K562 (cell line): ENCODE measurements around the gene ATE1. TPM values are rescaled to one million over a fixed set of nuclear protein-coding genes. Genes with fewer than 3 reads are reported as not detected.

Experiments
- ATAC-seq: fragments of 200-7000 bp; cut with Tn5 transposase; 3 replicates; pipeline ENCODE4 v1.9.1; 2020; ENCODE audit warnings: moderate library complexity
- BruUV-seq: library from RNA; stranded (reverse); fragments of 400-500 nt; replicated peaks from 2 replicates; lab custom pipeline; 2021; lab: Mats Ljungman, UMichigan
- CTCF ChIA-PET: fragments of 300-600 bp; formaldehyde crosslinking; extraction: SDS; loops from one replicate; lab custom pipeline; 2021; ENCODE audit warnings: low intra/inter-chr PET ratio; lab: Yijun Ruan, JAX
- POLR2A ChIA-PET: fragments of 300-600, 350-650 bp; sonication (Branson Sonifier 250); formaldehyde crosslinking; extraction: SDS; loops from one replicate; lab custom pipeline; 2021; ENCODE audit warnings: antibody characterized with exemption, inconsistent platforms; lab: Yijun Ruan, JAX
- DNase-seq, 4 experiments: peaks; one replicate each; pipeline versions ENCODE4 v3.0.0 to v3.0.0-alpha.2; 2011 to 2018; ENCODE audit warnings: low spot score in 3 of 4, mixed read lengths in 3 of 4; ENCODE audit errors: extremely low read depth in 1 of 4
- FAIRE-seq: peaks from 2 replicates; lab custom pipeline; 2011; peaks lifted over from hg19 to GRCh38; lab: Jason Lieb, UNC
- H2AFZ ChIP-seq: 2 replicates; pipeline ENCODE4 v1.6.0; 2011; ENCODE audit warnings: low read depth, low read length, control low read depth, inconsistent platforms
- H3K27ac ChIP-seq: fragments of 200-600 bp; 3 replicates; pipeline ENCODE4 v1.8.0; 2011; ENCODE audit warnings: low read depth, mild to moderate bottlenecking, control low read depth, inconsistent platforms, low read length, moderate library complexity, mixed read lengths; ENCODE audit errors: extremely low read depth
- H3K27me3 ChIP-seq, 2 experiments: fragments of 300-600 bp in 1 of 2; 2 replicates in 1 of 2; 3 replicates in 1 of 2; pipeline versions ENCODE4 v1.6.0 to v1.8.0; 2011; ENCODE audit warnings: inconsistent platforms in 2 of 2, low read length in 2 of 2, mild to moderate bottlenecking in 1 of 2, mixed read lengths in 1 of 2, moderate library complexity in 1 of 2; ENCODE audit not compliant: control insufficient read depth in 2 of 2, insufficient read depth in 2 of 2
- H3K36me3 ChIP-seq: fragments of 300-600 bp; 3 replicates; pipeline ENCODE4 v1.8.0; 2011; ENCODE audit warnings: mild to moderate bottlenecking, low read length, inconsistent platforms; ENCODE audit not compliant: control insufficient read depth, insufficient read depth
- H3K4me1 ChIP-seq, 2 experiments: fragments of 200-600 bp in 1 of 2; replicated peaks in 1 of 2; 2 replicates in 1 of 2; 3 replicates in 1 of 2; pipeline versions ENCODE4 v1.5.1 to v1.8.0; 2011; ENCODE audit warnings: inconsistent platforms in 2 of 2, low read length in 2 of 2, mild to moderate bottlenecking in 1 of 2, mixed read lengths in 1 of 2, moderate library complexity in 1 of 2; ENCODE audit not compliant: control insufficient read depth in 2 of 2, insufficient read depth in 2 of 2
- H3K4me2 ChIP-seq: 2 replicates; pipeline ENCODE4 v1.6.1; 2011; ENCODE audit warnings: low read length, control low read depth, inconsistent platforms, mixed read lengths; ENCODE audit not compliant: insufficient read depth
- H3K4me3 ChIP-seq: fragments of 200-600 bp; sonication (generic), shearing (Covaris generic); 2 replicates; pipeline ENCODE4 v1.5.1; 2016; ENCODE audit warnings: control low read depth, inconsistent platforms
- H3K79me2 ChIP-seq: fragments of 200-600 bp; 3 replicates; pipeline ENCODE4 v1.8.0; 2011; ENCODE audit warnings: low read length, inconsistent platforms; ENCODE audit not compliant: control insufficient read depth, insufficient read depth
- H3K9ac ChIP-seq, 2 experiments: 2 replicates each; pipeline versions ENCODE4 v1.6.0 to v1.6.1; 2011; ENCODE audit warnings: low read depth in 2 of 2, low read length in 2 of 2, control low read depth in 1 of 2, inconsistent platforms in 1 of 2, mild to moderate bottlenecking in 1 of 2, mixed read lengths in 1 of 2; ENCODE audit not compliant: insufficient read depth in 1 of 2
- H3K9me1 ChIP-seq: one replicate; pipeline ENCODE4 v1.6.0; 2011; ENCODE audit warnings: inconsistent platforms, mild to moderate bottlenecking, low read length, moderate library complexity; ENCODE audit not compliant: control insufficient read depth, insufficient read depth
- H3K9me3 ChIP-seq: replicated peaks from 2 replicates; pipeline ENCODE4 v1.5.1; 2011; ENCODE audit warnings: low read depth, low read length, inconsistent platforms; ENCODE audit not compliant: control insufficient read depth, insufficient read depth
- H4K20me1 ChIP-seq: replicated peaks from 2 replicates; pipeline ENCODE4 v1.6.1; 2011; ENCODE audit warnings: low read length, inconsistent platforms, mixed read lengths; ENCODE audit not compliant: control insufficient read depth, insufficient read depth
- KLF1 ChIP-seq: fragments of 450-650 bp; IDR thresholded peaks from 2 replicates; pipeline ENCODE4 v1.6.1; 2016; ENCODE audit warnings: missing genetic modification characterization, missing compliant biosample characterization
- NR2C2 ChIP-seq, 2 experiments: fragments of 200-800 bp in 1 of 2; sonication (Bioruptor generic) in 1 of 2; sonication (generic) in 1 of 2; formaldehyde crosslinking in 1 of 2; IDR thresholded peaks; 2 replicates each; pipeline versions ENCODE4 v1.6.1 to v1.8.0; 2016 to 2022; ENCODE audit warnings: mild to moderate bottlenecking in 1 of 2, missing compliant biosample characterization in 1 of 2, missing genetic modification characterization in 1 of 2, missing genetic modification reagents in 1 of 2
- PPARD ChIP-seq: fragments of 250-450 bp; sonication (Bioruptor Pico); IDR thresholded peaks from 2 replicates; pipeline ENCODE4 v1.8.0; 2022; ENCODE audit warnings: inconsistent platforms, mild to moderate bottlenecking, moderate library complexity
- SP2 ChIP-seq: IDR thresholded peaks from 2 replicates; pipeline ENCODE4 v1.6.1; 2011; ENCODE audit warnings: mild to moderate bottlenecking, low read depth, low read length, moderate library complexity; ENCODE audit not compliant: poor library complexity, severe bottlenecking; ENCODE audit errors: extremely low read depth
- U2AF2 ChIP-seq: fragments of 200-400 bp; formaldehyde crosslinking; optimal IDR thresholded peaks from 2 replicates; pipeline ENCODE3; 2017; ENCODE audit warnings: low read depth, mild to moderate bottlenecking, low read length
- ZNF561 ChIP-seq: fragments of 450-650 bp; formaldehyde crosslinking; conservative IDR thresholded peaks from 2 replicates; pipeline ENCODE4 v1.4.0; 2020; ENCODE audit warnings: mild to moderate bottlenecking, moderate library complexity
- ZNF778 ChIP-seq: fragments of 450-650 bp; formaldehyde crosslinking; IDR thresholded peaks from 2 replicates; pipeline ENCODE4 v1.4.0; 2020; ENCODE audit warnings: mild to moderate bottlenecking, moderate library complexity
- WGBS: fragments of 100-300 bp; shearing (Covaris generic); methylation state at CpG from one replicate; pipeline ENCODE4 v1.1.6; 2016; ENCODE audit warnings: low coverage, mixed read lengths; ENCODE audit not compliant: insufficient coverage; ENCODE audit errors: missing lambda C conversion rate; 5-methylcytosine and 5-hydroxymethylcytosine counted together
- in situ Hi-C: fragments of 300-500 bp; cut with MboI; formaldehyde crosslinking; loops from 4 replicates; pipeline ENCODE4 v1.15.0; 2018; ENCODE audit warnings: inconsistent platforms, mixed read lengths
- intact Hi-C: fragments of 100-400 bp; cut with micrococcal nuclease; formaldehyde crosslinking; loops from 2 replicates; pipeline ENCODE4 v1.14.2; 2022
- polyA plus RNA-seq, 8 experiments: library from polyadenylated mRNA; depleted of rRNA in 4 of 8; stranded (reverse) in 5 of 8; unstranded in 3 of 8; fragments of >200 nt; fragmentation: Nextera tagmentation in 2 of 8; fragmentation: Illumina TruSeq in 1 of 8; extraction: Ambion mirVana in 2 of 8; extraction: Trizol in 1 of 8; gene quantifications; 2 replicates each; pipeline versions ENCODE4 v1.2.1 to v1.2.3, GENCODE V29; 2011 to 2014; ENCODE audit warnings: inconsistent platforms in 1 of 8, missing spikeins in 1 of 8
- total RNA-seq, 7 experiments: library from RNA; depleted of rRNA in 6 of 7; stranded (reverse); fragments of >200 nt in 6 of 7; fragmentation: Illumina TruSeq in 2 of 7; extraction: Trizol in 2 of 7; gene quantifications; 2 replicates each; pipeline versions ENCODE4 v1.2.1 to v1.2.3, GENCODE V29; 2011 to 2021; ENCODE audit warnings: low replicate concordance in 1 of 7
- TF ChIP-seq, protein P1 (sequence below): fragments of 450-650 bp; IDR thresholded peaks from 2 replicates; pipeline ENCODE4 v1.6.1; 2016; ENCODE audit warnings: borderline replicate concordance
- TF ChIP-seq, protein P2 (sequence below): sonication (generic); formaldehyde crosslinking; IDR thresholded peaks from 2 replicates; pipeline ENCODE4 v1.8.0; 2022; ENCODE audit warnings: mild to moderate bottlenecking, missing genetic modification reagents
- TF ChIP-seq, protein P3 (sequence below): fragments of 450-650 bp; IDR thresholded peaks from one replicate; pipeline ENCODE4 v1.6.1; 2018; ENCODE audit warnings: mild to moderate bottlenecking, moderate library complexity; ENCODE audit not compliant: partially characterized antibody

ATE1 gene
- total and polyA plus RNA-seq, 9 of the 15 experiments (the other 6 are each of a cell fraction or from before 2014, with no cell fraction given): 3.0 to 14.2 (median 8.8) TPM

DNA sequence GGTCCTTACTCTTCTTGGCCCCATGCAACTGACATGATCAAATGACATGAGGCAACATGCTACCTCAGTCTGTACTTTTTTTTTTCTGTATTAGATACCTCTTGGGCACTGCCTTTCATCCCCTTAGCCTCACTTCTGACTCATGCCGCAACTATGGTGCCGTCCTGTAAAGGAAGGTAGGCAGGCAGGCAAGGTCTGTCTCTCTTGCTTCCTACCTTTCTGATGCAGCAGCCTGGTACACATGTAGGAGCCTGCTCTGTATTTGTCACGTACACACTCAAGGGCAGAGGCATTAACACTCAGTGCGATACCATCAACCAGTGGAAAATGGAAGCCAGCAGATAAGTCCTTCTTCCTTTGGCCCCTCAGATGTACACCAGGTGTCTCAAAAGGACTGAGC, 146.7 kb downstream of the ATE1 start:
- DNase-seq (no peak), FAIRE-seq (no peak), ATAC-seq (no peak)
- POLR2A ChIA-PET: no interaction called here
- in situ Hi-C loops: no loop called here
- BruUV-seq: no TSS peak
- no peaks in the 10 kb centered on the region for H3K9me3 ChIP-seq
- H4K20me1 ChIP-seq: no peaks in the 10 kb centered on the region
- H3K4me2 ChIP-seq: no peak overlapping the region
- CTCF ChIA-PET: no interaction called here
- H3K27me3 ChIP-seq: no peaks in the 10 kb centered on the region
- no peak overlapping the region for H3K4me3 ChIP-seq
- H3K4me1 ChIP-seq: no peaks in the 10 kb centered on the region
- no peak overlapping the region for H3K9ac ChIP-seq
- no peak overlapping the region for H2AFZ ChIP-seq
- intact Hi-C loops: no loop called here
- no peak overlapping the region for H3K27ac ChIP-seq
- H3K36me3 ChIP-seq: no peaks in the 10 kb centered on the region
- 65% methylated on average over 3 of the region's 4 CpGs for WGBS
- H3K79me2 ChIP-seq: no peaks in the 10 kb centered on the region
- H3K9me1 ChIP-seq: no peaks in the 10 kb centered on the region
- TF ChIP-seq U2AF2: no peak
- TF ChIP-seq, protein P1, sequence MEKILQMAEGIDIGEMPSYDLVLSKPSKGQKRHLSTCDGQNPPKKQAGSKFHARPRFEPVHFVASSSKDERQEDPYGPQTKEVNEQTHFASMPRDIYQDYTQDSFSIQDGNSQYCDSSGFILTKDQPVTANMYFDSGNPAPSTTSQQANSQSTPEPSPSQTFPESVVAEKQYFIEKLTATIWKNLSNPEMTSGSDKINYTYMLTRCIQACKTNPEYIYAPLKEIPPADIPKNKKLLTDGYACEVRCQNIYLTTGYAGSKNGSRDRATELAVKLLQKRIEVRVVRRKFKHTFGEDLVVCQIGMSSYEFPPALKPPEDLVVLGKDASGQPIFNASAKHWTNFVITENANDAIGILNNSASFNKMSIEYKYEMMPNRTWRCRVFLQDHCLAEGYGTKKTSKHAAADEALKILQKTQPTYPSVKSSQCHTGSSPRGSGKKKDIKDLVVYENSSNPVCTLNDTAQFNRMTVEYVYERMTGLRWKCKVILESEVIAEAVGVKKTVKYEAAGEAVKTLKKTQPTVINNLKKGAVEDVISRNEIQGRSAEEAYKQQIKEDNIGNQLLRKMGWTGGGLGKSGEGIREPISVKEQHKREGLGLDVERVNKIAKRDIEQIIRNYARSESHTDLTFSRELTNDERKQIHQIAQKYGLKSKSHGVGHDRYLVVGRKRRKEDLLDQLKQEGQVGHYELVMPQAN: no peak
- TF ChIP-seq, protein P2, sequence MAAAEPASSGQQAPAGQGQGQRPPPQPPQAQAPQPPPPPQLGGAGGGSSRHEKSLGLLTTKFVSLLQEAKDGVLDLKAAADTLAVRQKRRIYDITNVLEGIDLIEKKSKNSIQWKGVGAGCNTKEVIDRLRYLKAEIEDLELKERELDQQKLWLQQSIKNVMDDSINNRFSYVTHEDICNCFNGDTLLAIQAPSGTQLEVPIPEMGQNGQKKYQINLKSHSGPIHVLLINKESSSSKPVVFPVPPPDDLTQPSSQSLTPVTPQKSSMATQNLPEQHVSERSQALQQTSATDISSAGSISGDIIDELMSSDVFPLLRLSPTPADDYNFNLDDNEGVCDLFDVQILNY (CRISPR knock-in tag): no peak
- TF ChIP-seq, protein P3, sequence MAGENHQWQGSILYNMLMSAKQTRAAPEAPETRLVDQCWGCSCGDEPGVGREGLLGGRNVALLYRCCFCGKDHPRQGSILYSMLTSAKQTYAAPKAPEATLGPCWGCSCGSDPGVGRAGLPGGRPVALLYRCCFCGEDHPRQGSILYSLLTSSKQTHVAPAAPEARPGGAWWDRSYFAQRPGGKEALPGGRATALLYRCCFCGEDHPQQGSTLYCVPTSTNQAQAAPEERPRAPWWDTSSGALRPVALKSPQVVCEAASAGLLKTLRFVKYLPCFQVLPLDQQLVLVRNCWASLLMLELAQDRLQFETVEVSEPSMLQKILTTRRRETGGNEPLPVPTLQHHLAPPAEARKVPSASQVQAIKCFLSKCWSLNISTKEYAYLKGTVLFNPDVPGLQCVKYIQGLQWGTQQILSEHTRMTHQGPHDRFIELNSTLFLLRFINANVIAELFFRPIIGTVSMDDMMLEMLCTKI: no peak
- no peak for TF ChIP-seq KLF1 (tag)
- no peak for TF ChIP-seq PPARD
- TF ChIP-seq ZNF778 (CRISPR knock-in tag): no peak
- TF ChIP-seq NR2C2 (CRISPR knock-in tag; IDR thresholded peaks at IDR 0.05): no peak
- no peak for TF ChIP-seq NR2C2 (tag; IDR thresholded peaks at IDR 0.05)
- no peak for TF ChIP-seq SP2
- TF ChIP-seq ZNF561 (CRISPR knock-in tag): no peak
